ENCODE measurements around the gene ZNF789.

GRCh38 chr7:99457650-99458493 lies 14.8 kb upstream of the ZNF789 start:
- TF ChIP-seq CTCF (IDR thresholded peaks at IDR 0.05) (no peak), EP300 (IDR thresholded peaks at IDR 0.05) (no peak), POLR2AphosphoS5 (IDR thresholded peaks at IDR 0.05) (no peak), POLR2A (IDR thresholded peaks at IDR 0.05) (no peak)

Data from suprapubic skin (tissue), 4 donors.